GM21423 (cell line): ENCODE results near the gene ARHGEF16.

Source experiments
- ATAC-seq: cut with Tn5 transposase; IDR thresholded peaks from one replicate; pipeline ENCODE4 v1.9.1; 2021; ENCODE audit warnings: mild to moderate bottlenecking, moderate library complexity; ENCODE audit not compliant: unreplicated experiment

The ARHGEF16 gene

GRCh38 chr1:3420218-3420951 is 34.1 kb upstream of the ARHGEF16 start:
- ATAC-seq, result no peak

GRCh38 chr1:3422638-3423037 is 31.8 kb upstream of the ARHGEF16 start:
- no peak for ATAC-seq

GRCh38 chr1:3423245-3423829 is 31.1 kb upstream of the ARHGEF16 start:
- ATAC-seq, result no peak

GRCh38 chr1:3423896-3424611 is 30.4 kb upstream of the ARHGEF16 start:
- no peak for ATAC-seq

- ATAC-seq, result no peak
Observed at GRCh38 chr1:3425486-3426215, 28.8 kb upstream of the ARHGEF16 start.

- no peak for ATAC-seq
Observed at GRCh38 chr1:3426956-3427535, 27.4 kb upstream of the ARHGEF16 start.

GRCh38 chr1:3427711-3428704 is 26.5 kb upstream of the ARHGEF16 start:
- ATAC-seq, result no peak

GRCh38 chr1:3428899-3429298 is 25.6 kb upstream of the ARHGEF16 start:
- ATAC-seq, result no peak

- ATAC-seq, result no peak
Observed at GRCh38 chr1:3429320-3429719, 25.1 kb upstream of the ARHGEF16 start.

- ATAC-seq, result no peak
Observed at GRCh38 chr1:3429766-3430165, 24.7 kb upstream of the ARHGEF16 start.

- ATAC-seq, result no peak
Observed at GRCh38 chr1:3430406-3430805, 24.1 kb upstream of the ARHGEF16 start.

- ATAC-seq, result no peak
Observed at GRCh38 chr1:3430820-3431219, 23.6 kb upstream of the ARHGEF16 start.

GRCh38 chr1:3431266-3431665 is 23.2 kb upstream of the ARHGEF16 start:
- no peak for ATAC-seq

GRCh38 chr1:3431686-3432085 is 22.8 kb upstream of the ARHGEF16 start:
- no peak for ATAC-seq

- no peak for ATAC-seq
Observed at GRCh38 chr1:3432306-3432705, 22.2 kb upstream of the ARHGEF16 start.

- no peak for ATAC-seq
Observed at GRCh38 chr1:3433076-3433475, 21.4 kb upstream of the ARHGEF16 start.

GRCh38 chr1:3433596-3434320 is 20.7 kb upstream of the ARHGEF16 start:
- ATAC-seq, result no peak

- ATAC-seq, result no peak
Observed at GRCh38 chr1:3434406-3435110, 19.9 kb upstream of the ARHGEF16 start.

GRCh38 chr1:3435666-3436065 is 18.8 kb upstream of the ARHGEF16 start:
- ATAC-seq, result no peak
